Measurements from ENCODE around the gene NUDT5. TPM values are rescaled to one million over a fixed set of nuclear protein-coding genes. Genes with fewer than 3 reads are reported as not detected.

Gene NUDT5
- total and polyA plus RNA-seq, 7 donors = 20.0 to 52.9 (median 30.0) TPM

- no peak for TF ChIP-seq POLR2AphosphoS5 (IDR thresholded peaks at IDR 0.05)
- TF ChIP-seq CTCF (IDR thresholded peaks at IDR 0.05) = no peak
- no peak for TF ChIP-seq POLR2A (IDR thresholded peaks at IDR 0.05)
- TF ChIP-seq EP300 (IDR thresholded peaks at IDR 0.05) = no peak
- no peak for DNase-seq
- no peaks in the 10 kb centered on the region for H3K9me3 ChIP-seq
- peaks cover 0 to 63% (median 26%) of the 10 kb centered on the region in 4 donors for H3K36me3 ChIP-seq
- peaks cover 0 to 25% (median 13%) of the 10 kb centered on the region in 4 donors for H3K4me1 ChIP-seq
- intact Hi-C loops (cut with DNase I) = no loop called here
- H3K27me3 ChIP-seq = no peaks in the 10 kb centered on the region
- peak overlapping the region; percentile 19 to 63 (median 62) for H3K27ac ChIP-seq
- 16 to 52% methylated on average over 4 of the region's 4 CpGs for WGBS, 2 donors
- no peak overlapping the region for H3K4me3 ChIP-seq
These were observed 18.4 kb upstream of the NUDT5 start for GRCh38 chr10:12214093-12214492.

- intact Hi-C loops (cut with DNase I) = no loop called here
- no peak for DNase-seq
- peaks cover 0 to 60% (median 22%) of the 10 kb centered on the region in 4 donors for H3K36me3 ChIP-seq
- H3K4me3 ChIP-seq = no peak overlapping the region
- H3K9me3 ChIP-seq = no peaks in the 10 kb centered on the region
- no peaks in the 10 kb centered on the region for H3K27me3 ChIP-seq
- TF ChIP-seq EP300 (IDR thresholded peaks at IDR 0.05) = no peak
- WGBS, 2 donors = 31 to 52% methylated on average over 3 of the region's 3 CpGs
- peak overlapping the region in 3 of 4 donors; percentile 62 to 63 (median 63) for H3K27ac ChIP-seq
- peaks cover 0 to 25% (median 13%) of the 10 kb centered on the region in 4 donors for H3K4me1 ChIP-seq
These were observed 17.9 kb upstream of the NUDT5 start for GRCh38 chr10:12213621-12214020.

- Histone ChIP-seq H3K9me3 (no peaks in the 10 kb centered on the region), H3K36me3 (peaks cover 0 to 60% (median 18%) of the 10 kb centered on the region in 4 donors), H3K27ac (no peak overlapping the region), H3K4me3 (no peak overlapping the region), H3K27me3 (no peaks in the 10 kb centered on the region), H3K4me1 (peaks cover 0 to 25% (median 13%) of the 10 kb centered on the region in 4 donors)
- 68 to 81% methylated on average over 3 of the region's 3 CpGs for WGBS, 2 donors
- intact Hi-C loops (cut with DNase I) = no loop called here
- no peak for TF ChIP-seq POLR2A (IDR thresholded peaks at IDR 0.05)
- no peak for TF ChIP-seq CTCF (IDR thresholded peaks at IDR 0.05)
- no peak for TF ChIP-seq EP300 (IDR thresholded peaks at IDR 0.05)
- TF ChIP-seq POLR2AphosphoS5 (IDR thresholded peaks at IDR 0.05) = no peak
- no peak for DNase-seq
These were observed 16.8 kb upstream of the NUDT5 start for GRCh38 chr10:12212454-12212853.

- intact Hi-C loops (cut with DNase I) = no loop called here
- DNase-seq = no peak
- TF ChIP-seq EP300 (IDR thresholded peaks at IDR 0.05) (no peak), POLR2A (IDR thresholded peaks at IDR 0.05) (no peak), CTCF (IDR thresholded peaks at IDR 0.05) (no peak), POLR2AphosphoS5 (IDR thresholded peaks at IDR 0.05) (no peak)
- no peak overlapping the region for H3K27ac ChIP-seq
- no peak overlapping the region for H3K4me3 ChIP-seq
- no peaks in the 10 kb centered on the region for H3K27me3 ChIP-seq
- H3K9me3 ChIP-seq = no peaks in the 10 kb centered on the region
- WGBS, 2 donors = 97 to 98% methylated on average over 5 of the region's 5 CpGs
- peaks cover 0 to 5% (median 1%) of the 10 kb centered on the region in 4 donors for H3K4me1 ChIP-seq
- peaks cover 0 to 57% (median 18%) of the 10 kb centered on the region in 4 donors for H3K36me3 ChIP-seq
These were observed 12.8 kb upstream of the NUDT5 start for GRCh38 chr10:12208460-12208859.

- no peak for DNase-seq
- 79 to 81% methylated on average over 3 of the region's 3 CpGs for WGBS, 2 donors
- no peaks in the 10 kb centered on the region for H3K4me1 ChIP-seq
- no peaks in the 10 kb centered on the region for H3K9me3 ChIP-seq
- no peak overlapping the region for H3K27ac ChIP-seq
- TF ChIP-seq POLR2AphosphoS5 (IDR thresholded peaks at IDR 0.05) (no peak), EP300 (IDR thresholded peaks at IDR 0.05) (no peak), POLR2A (IDR thresholded peaks at IDR 0.05) (no peak), CTCF (IDR thresholded peaks at IDR 0.05) (no peak)
- H3K36me3 ChIP-seq = peaks cover 0 to 63% (median 21%) of the 10 kb centered on the region in 4 donors
- intact Hi-C loops (cut with DNase I) = no loop called here
- no peak overlapping the region for H3K4me3 ChIP-seq
- no peaks in the 10 kb centered on the region for H3K27me3 ChIP-seq
These were observed 11.4 kb upstream of the NUDT5 start for GRCh38 chr10:12207114-12207513.
